Fibroblast of skin of back (primary cell): ENCODE results near the gene TULP4.
"Not testable (repeated sequence)": the region's sequence is repeated elsewhere in the genome, so short reads cannot be mapped to it uniquely, and the experiment has no call there.

Source experiments
- DNase-seq: peaks from one replicate; pipeline ENCODE4 v3.0.0-alpha.2; 2013

TULP4 gene

DNA sequence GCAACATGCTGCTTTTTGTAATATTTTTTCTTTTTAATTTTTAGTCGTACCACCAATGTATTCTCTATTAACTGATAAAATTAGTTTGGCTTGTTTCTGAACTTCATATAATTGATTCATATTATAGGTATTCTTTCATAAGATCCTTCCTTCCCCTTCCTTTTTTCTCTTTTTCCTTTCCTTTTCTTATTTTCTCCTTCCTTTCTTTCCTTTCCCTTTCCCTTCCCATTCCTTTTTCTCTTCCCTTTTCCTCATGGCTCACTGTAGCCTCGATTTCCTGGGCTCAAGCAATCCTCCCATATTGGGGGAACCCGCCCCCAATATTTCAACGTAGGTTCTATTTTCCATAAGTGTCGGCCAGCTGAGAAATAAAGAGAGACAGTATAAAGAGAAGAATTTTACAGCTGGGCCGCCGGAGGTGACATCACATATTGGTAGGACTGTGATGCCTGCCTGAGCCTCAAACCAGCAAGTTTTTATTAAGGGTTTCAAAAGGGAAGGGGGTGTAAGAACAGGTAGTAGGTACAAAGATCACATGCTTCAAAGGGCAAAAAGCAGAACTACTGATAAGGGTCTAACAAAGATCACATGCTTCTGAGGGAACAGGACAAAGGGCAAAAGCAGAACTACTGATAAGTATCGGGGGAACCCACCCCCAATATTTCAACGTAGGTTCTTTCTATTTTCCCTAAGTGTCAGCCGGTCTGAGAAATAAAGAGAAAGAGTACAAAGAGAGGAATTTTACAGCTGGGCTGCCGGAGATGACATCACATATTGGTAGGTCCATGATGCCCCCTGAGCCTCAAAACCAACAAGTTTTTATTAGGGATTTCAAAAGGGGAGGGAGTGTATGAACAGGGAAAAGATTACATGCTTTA is 16.1 kb upstream of the TULP4 start:
- DNase-seq: not testable (repeated sequence)

DNA sequence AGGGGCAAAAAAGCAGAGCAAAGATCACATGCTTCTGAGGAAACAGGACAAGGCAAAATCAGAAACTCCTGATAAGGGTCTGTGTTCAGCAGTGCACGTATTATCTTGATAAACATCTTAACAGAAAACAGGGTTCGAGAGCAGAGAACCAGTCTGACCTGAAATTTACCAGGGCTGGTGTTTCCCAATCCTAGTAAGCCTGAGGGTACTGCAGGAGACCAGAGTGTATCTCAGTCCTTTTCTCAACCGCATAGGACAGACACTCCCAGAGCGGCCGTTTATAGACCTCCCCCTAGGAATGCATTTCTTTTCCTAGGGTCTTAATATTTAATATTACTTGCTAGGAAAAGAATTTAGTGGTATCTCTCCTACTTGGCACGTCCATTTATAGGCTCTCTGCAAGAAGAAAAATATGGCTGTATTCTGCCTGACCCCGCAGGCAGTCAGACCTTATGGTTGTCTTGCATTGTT is 15.4 kb upstream of the TULP4 start:
- DNase-seq: not testable (repeated sequence)

GRCh38 chr6:158297657-158298056 is 14.6 kb upstream of the TULP4 start:
- not testable (repeated sequence) for DNase-seq

GRCh38 chr6:158300306-158301143 is 11.7 kb upstream of the TULP4 start:
- DNase-seq: not testable (repeated sequence)

- DNase-seq: not testable (repeated sequence)
Observed at GRCh38 chr6:158301561-158301960, 10.7 kb upstream of the TULP4 start.

GRCh38 chr6:158302195-158302796 is 10.0 kb upstream of the TULP4 start:
- not testable (repeated sequence) for DNase-seq

GRCh38 chr6:158303210-158303731 is 9.0 kb upstream of the TULP4 start:
- DNase-seq: no peak

DNA sequence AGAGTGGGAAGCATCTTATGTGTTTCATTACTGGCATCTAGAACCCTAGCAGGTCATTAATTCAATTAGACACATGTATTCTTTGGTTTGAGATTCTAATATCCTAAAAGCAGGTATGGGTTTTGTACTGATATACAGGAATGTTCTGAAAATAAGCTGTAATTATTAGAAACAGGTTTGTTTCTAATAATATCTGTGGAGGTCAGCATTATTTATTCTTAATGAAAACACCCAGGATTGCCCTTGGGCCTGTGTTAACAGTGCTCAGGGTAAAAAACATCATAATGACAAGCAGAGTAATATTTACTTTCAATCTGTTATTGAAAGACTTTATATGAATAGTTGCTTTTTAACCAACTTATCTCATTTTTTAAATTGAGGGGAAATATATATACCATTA is 8.0 kb upstream of the TULP4 start:
- DNase-seq: no peak

DNA sequence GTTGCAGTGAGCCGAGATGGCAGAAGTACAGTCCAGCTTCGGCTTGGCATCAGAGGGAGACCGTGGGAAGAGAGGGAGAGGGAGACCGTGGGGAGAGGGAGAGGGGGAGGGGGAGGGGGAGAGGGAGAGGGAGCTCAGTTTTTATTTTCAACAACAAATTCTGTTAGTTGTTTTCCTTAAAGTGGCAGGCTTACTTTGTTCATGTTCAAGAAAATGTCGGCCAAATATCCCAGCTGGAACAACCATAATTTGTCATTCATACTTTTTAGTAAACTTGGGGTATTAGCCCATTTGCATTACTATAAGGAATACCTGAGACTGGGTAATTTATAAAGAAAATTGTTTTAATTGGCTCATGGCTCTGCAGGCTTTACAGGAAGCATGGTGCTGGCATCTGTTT is 2.5 kb upstream of the TULP4 start:
- DNase-seq: no peak

GRCh38 chr6:158311193-158311592 is 1.1 kb upstream of the TULP4 start:
- no peak for DNase-seq

DNA sequence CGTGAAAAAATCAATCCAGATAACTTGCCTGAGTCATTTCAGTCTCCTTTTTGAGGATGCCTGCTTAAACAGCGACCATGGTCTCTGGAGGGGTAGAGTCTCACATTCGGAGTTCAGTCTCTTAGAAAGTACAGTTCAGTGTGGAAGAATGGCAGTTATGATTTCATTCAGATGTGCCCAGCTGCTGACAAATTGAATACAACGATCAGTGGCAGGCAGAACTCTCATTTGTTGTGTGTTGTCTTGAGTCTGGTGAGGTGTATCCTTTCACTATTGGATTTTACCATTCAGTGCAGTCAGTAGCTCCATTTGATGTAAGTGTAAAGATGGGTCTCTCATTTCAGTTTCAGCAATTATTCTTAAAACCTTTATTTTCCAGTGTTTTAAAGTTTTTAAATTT is 639 bp upstream of the TULP4 start:
- no peak for DNase-seq

DNA sequence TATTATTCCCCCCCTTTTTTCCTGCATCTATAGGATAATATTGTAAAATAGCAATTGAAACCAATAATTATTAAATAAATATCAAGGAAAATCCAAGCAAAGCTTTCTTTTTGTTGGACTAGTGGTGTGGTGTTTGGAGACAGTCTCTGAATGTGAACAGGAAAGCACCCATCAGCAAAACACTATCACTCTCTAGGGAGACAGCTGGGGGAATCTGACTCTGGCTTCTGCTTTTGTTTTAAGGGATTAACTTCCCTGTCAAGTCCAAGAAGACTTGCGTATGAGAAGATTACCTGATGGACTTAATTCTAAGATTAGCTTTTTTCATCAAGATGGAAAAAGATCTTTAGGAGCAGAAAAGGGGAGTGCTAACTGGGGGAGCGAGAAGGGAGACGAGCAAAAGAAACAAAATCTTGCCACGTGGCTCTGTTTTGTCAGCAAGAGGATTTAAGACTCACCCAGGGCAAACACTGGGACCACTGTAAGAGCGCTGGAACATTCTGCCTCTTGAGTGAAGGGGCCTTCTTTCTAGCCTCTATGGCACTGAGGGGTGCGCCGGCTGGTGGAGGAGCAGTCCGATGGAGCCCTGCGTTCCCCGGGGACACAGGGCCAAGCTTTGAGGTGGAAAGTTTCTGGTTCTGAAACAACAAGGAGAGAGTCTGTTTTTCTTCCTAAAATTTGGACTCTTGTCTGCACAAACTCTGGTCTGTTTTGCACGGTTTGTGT is 570 bp downstream of the TULP4 start:
- DNase-seq: no peak

DNA sequence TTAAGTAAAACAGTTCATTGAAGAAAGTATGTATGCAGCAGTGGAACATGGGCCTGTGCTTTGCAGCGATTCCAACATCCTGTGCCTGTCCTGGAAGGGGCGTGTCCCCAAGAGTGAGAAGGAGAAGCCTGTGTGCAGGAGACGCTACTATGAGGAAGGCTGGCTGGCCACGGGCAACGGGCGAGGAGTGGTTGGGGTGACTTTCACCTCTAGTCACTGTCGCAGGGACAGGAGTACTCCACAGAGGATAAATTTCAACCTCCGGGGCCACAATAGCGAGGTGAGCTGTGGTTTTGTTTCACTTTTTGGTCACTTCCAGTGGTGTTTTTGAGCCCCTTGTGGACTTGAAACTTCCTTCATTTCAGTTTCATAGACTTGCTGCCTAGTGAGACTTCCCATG is 1.7 kb downstream of the TULP4 start:
- DNase-seq: no peak

GRCh38 chr6:158314737-158315136 is 2.5 kb downstream of the TULP4 start:
- no peak for DNase-seq

DNA sequence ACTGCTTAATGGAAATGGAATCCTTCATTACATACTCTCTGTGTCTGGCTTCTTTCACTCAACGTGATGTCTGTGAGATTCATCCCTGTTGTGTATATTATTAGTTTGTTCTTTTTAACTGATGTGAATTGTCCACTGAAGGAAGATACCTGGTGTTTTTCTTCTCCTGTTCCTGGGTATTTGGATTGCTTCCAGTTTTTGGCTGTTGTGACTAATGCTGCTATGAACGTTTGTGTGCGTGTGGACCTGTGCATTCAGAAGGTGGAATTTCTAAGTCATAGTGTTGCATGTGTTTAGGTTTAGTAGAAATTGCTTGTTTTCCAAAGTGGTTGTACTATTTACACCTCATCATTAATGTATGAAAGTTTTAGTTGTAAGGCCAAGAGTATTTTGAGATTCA is 3.8 kb downstream of the TULP4 start:
- no peak for DNase-seq

DNA sequence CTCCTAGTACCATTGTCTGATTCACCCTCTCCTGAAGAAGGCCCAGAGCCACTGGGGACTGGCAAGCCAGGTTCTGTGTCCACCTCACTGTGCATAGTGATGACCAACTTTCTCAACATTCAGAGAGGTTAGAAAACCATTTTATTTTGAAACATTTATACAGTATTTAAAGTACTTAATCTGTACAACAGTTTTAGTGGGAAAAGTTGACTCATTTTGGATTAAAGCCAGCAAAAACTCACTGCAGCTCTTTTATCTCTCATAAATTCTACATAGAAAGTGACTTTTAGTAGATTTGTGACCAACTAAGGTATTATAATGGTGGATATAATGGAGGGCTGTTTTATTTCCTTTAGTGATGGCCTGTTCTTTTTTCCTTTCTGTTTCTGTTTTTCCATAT is 9.7 kb downstream of the TULP4 start:
- DNase-seq: peak; percentile 68

DNA sequence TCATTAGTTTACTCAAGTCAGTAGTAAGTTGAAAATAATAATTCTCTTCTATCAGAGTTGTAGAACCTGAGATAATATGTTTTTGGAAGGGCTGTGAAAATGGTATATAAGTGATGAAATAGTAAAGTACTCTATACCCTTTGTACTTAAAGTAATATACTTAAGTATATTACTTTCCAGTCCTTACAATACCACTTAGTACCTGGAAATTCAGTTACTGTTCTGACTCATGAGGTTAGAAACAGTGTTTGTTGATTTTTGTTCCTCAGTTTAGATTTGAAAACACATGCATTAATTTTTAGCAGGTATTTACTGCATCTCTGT is 10.1 kb downstream of the TULP4 start:
- DNase-seq: no peak

DNA sequence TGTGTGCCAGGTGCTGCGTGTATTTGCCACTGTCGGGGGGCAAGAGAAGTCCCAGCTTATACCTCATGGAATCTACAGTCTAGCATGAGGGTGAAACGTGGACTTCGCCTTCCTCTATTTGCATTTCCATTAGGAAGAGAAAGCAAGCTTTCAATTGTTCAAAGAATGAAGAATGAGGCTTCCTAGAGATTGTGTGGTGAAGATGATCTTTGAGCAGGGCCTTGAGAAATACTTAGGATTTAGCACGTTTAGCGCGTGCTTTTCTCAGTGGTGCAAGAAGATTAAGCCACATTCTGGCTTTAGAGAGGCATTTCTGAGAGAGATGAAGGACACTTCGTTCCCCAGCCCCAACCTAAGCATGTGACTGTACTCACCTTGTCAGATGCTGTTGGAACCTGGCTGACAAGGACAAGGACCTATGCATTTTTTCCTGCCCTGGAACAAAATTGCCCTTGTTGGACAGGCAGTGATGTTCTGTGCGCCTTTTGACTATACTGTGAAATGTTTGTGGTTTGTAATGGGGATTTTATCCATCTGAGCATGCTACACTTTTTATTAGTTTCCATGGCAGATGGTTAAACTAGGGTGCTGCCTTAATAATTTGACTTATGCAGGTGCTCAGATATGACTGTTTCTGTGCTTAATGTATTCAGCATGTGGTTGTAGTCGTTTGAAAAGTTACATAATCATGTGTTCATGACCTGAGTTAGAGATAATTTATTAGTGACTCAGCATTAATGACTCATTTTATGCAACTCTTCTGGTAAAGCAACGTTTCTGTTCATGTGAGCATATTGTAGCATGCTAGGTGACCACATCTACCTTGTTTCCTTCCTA is 10.7 kb downstream of the TULP4 start:
- DNase-seq: peak; percentile 32

DNA sequence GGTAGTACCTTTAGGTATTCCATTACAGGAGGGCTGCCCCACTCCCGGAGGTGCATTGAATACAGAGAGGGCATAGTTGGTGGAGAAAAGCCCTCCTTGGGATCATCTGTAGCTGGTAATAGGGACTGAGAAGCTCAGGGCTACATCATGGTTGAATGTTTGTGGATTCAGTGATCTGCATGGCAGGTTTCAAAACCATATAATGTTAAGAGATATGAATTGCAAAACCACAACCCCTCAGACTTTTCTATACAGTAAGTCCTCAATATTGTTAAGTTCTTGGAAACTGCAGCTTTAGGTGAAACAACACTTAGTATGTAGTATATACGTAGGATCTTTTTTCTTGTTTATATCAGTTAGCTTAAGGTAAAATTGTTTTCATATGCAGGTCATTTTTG is 11.3 kb downstream of the TULP4 start:
- no peak for DNase-seq

GRCh38 chr6:158324136-158324535 is 11.9 kb downstream of the TULP4 start:
- DNase-seq: peak; percentile 20

DNA sequence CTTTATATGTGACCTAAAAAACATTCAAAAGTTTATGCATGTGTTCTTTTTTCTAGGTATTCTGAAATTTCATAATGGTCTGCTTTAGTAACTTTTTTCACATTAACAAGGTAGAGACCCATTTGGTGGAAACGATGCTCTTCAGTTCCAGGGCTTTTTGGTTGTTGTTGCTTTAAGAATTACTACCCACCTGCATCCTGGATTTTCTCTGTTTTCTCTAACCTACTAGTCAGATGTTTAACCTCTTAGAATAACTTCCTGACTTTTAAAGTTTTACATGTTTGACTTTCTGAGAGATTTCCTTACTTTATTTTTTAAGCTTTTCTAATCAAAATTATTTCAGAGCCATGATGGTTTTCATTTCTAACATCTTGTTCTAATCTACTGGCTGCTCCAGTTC is 14.9 kb downstream of the TULP4 start:
- DNase-seq: no peak
